Activated CD8-positive, alpha-beta memory T cell treated with anti-CD3 and anti-CD28 coated beads for 4 hours (primary cell): Measurements from ENCODE around the gene CHFR.
A peak's percentile ranks its signal among the peaks of the same experiment; 100 is the strongest.
"Not testable (repeated sequence)": the region's sequence is repeated elsewhere in the genome, so short reads cannot be mapped to it uniquely, and the experiment has no call there.

Experiments
- DNase-seq, 2 donors: peaks; one replicate each; pipeline ENCODE4 v3.0.0-alpha.2; 2020; ENCODE audit warnings: low read depth in 2 of 2

The CHFR gene

DNA sequence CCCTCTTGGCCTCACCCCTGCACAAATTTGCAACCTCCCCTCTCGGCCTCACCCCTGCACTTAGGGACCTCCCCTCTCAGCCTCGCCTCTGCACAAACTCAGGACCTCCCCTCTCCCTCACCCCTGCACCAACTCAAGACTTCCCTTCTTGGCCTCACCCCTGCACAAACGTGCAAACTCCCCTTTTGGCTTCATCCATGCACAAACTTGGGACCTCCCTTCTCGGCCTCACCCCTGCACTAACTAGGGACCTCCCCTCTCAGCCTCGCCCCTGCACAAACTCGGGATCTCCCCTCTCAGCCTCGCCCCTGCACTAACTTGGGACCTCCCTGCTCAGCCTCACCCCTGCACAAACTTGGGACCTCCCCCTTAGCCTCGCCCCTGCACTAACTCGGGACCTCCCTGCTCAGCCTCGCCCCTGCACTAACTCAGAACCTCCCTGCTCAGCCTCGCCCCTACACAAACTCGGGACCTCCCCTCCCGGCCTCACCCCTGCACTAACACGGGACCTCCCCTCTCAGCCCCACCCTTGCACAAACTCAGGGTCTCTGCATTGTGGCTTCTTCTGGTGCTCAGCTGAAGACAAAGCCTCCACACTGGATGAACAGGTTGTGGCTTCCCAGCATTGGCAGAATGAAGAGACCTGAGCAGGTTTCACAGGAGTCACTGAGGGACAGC is 47.7 kb downstream of the CHFR start:
- DNase-seq = no peak

GRCh38 chr12:132838410-132839080 is 48.9 kb downstream of the CHFR start:
- no peak for DNase-seq

- DNase-seq = no peak
Measured at GRCh38 chr12:132837693-132838409, 49.6 kb downstream of the CHFR start.

GRCh38 chr12:132836795-132837331 is 50.5 kb downstream of the CHFR start:
- no peak for DNase-seq

- DNase-seq = not testable (repeated sequence)
Measured at GRCh38 chr12:132836230-132836629, 51.2 kb downstream of the CHFR start.

DNA sequence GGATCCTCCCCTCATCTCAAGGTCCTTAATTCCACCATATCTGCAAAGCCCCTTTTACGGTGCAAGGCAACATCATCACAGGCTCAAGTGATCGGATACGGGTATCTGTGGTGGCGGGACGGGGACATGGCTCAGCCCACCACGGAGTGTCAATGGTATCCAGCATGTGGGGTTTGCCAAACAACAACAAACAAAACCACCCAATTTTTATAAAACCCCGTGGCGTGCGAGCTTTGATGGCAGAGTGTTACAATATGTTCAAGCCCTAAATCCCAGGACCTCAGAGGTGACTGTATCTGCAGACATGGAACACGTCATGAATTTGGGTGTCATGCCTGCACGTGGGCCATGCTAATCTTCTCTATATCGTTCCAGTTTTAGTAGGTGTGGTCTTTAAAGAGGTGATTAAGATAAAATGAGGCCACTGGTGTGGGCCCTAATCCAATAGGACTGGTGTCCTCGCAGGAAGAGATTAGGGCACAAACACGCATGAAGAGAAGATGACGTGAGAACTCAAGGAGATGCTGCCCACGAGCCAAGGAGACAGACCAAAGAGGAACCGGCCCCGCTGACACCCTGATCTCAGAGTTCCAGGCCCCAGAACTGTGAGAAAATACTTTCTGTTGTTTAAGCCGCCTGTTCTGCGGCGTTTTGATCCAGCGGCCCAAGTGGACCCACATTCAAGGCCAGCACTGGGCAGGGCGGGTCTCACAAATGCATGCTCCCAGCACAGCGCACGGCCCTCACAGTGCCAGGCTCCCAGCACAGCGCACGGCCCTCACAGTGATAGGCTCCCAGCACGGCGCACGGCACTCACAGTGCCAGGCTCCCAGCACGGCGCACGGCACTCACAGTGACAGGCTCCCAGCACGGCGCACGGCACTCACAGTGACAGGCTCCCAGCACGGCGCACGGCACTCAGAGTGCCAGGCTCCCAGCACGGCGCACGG is 52.1 kb downstream of the CHFR start:
- DNase-seq = no peak

GRCh38 chr12:132834181-132834711 is 53.2 kb downstream of the CHFR start:
- no peak for DNase-seq

DNA sequence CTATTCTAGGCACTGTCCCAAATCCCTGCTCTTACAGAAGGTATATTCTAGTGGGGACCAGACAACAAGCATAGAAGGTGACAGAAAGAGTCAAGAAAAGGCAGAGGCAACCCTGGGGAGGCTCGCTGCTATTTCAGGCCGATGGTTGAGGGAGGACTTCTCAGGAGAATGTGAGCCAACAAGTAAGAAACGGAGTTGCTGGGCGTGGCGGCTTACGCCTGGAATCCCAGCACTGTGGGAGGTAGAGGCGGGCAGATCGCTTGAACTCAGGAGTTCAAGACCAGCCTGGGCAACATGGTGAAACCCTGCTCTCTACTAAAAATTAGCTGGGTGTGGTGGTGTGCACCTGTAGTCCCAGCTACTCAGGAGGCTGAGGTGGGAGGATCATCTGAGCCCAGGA is 54.1 kb downstream of the CHFR start:
- DNase-seq = no peak

DNA sequence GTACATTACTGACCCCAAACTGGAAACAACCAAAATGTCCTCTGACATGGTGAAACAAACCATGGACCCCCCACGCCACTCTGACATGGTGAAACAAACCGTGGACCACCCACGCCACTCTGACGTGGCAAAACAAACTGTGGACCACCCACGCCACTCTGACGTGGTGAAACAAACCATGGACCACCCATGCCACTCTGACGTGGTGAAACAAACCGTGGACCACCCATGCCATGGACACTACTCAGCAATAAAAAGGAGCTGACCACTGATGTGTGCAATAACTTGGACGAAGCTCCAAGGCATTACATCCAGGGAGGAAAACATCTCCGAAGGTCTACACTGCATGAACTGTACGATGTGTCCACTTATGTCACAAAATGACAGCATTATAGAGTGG is 55.6 kb downstream of the CHFR start:
- DNase-seq = no peak

DNA sequence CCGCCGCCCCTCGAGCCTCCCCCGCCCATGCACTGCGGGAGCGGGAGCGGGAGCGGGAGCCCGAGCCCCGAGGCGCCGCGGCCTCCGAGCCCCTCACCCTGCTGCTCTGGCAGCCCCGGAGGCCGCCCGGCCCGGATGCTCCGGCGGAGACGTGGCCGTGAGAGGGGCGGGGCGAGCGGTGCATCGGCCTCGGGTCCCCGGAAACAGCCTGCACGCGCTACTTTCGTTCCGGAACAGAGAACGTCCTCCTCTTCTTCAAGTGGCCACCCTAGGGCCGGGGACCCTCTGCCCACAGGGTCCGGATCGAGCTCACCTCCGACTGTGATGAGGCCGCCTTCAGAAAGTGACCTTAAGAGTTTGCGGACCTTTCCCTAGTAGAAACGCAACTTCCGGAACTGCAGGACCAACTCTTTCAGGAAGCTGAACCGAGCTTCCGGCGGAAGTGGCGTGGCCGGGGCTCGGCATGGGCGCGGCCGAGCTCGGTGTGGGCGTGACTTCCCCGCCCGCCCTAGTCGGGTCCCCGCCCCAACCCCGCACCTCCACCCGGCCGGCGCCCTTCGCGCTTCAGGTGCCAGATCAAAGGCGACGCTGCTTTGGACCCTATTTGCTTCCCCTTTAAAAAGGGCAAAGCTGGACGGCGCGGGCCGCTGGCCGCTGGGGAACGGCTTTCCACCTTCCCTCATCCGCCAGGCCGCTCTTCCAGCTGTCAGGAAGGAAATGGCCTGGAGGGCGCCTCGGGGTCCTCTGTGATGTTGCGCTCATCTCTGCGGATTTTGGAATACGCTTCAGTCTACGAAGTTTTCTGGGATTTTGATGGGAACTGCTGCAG is 58.5 kb downstream of the CHFR start, which contains the start of gene GOLGA3:
GOLGA3 (minus strand) TSS at position 164 of the 829 bp plus-strand sequence. CDS start 6,741 bp downstream, outside the sequence.
- DNase-seq = peak; percentile 89 to 91

DNA sequence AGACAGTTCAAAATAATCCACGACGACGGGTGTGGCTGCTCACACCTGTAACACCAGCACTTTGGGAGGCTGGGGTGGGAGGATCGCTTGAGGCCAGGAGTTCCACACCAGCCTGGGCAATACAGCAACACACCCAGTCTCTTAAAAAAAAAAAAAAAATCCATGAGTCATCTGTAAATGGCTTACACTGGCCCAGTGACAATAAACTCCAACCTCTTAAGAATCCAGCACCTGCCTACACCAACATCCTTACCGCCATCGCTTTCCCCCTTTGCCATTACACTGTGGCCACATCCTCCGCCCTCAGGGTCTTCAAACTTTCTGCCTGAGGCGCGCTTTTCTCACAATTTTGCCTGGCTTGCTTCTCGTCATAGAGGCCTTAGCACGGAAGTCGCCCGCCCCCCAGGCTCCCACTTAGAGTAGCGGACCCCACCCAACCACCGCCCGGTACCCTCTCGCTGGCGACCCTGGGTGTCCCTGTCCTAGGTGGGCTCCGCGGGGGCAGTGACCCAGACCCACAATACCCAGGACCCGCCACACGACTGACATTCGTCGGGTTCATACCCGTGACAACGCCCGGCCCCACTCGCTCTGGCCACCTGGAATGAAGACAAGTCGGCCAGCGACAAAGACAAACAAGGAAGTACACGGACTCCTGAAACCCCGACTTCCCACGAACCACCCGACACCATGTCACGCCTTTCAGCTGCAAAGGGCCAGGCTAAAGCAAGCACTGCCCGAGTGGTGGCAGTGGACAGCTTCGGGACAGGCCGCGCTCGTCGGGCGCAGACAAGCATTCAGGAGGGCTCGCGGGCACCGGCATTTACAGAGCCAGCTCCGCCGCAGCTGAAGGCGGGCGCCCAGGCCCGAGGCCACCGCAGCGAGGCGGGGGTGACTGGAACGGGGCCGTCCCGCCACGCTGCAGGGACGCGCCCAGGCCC is 59.4 kb downstream of the CHFR start:
- DNase-seq = no peak

DNA sequence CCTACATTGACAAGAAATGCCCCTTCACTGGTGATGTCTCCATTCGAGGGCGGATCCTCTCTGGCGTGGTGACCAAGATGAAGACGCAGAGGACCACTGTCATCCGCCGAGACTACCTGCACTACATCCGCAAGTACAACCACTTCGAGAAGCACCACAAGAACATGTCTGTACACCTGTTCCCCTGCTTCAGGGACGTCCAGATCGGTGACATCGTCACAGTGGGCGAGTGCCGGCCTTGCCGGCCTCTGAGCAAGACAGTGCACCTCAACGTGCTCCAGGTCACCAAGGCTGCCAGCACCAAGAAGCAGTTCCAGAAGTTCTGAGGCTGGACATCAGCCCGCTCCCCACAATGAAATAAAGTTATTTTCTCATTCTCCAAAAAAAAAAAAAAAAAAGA is 61.5 kb downstream of the CHFR start:
- DNase-seq = no peak

- DNase-seq = no peak
Measured at GRCh38 chr12:132825089-132825488, 62.3 kb downstream of the CHFR start.

DNA sequence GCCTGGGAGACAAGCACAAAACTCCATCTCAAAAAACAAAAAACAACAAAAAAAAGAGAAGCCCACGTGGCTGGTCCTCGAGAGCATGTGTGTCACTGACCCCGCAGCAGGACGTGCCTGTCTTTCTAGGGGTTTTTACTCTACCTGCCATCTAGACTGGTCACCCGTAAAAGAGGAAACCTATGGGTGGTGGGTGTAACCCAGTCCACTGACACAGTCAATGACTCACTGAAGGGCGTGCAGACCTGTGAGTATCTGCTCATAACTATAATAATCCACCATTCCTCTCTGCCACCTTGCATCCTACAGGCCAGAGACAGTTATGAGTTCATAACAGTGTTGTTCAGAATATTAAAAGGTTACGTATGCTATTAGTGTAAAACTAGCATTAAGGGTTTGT is 63.4 kb downstream of the CHFR start:
- no peak for DNase-seq

- no peak for DNase-seq
Measured at GRCh38 chr12:132818562-132818961, 68.8 kb downstream of the CHFR start.

GRCh38 chr12:132814232-132814631 is 73.2 kb downstream of the CHFR start:
- DNase-seq = no peak

DNA sequence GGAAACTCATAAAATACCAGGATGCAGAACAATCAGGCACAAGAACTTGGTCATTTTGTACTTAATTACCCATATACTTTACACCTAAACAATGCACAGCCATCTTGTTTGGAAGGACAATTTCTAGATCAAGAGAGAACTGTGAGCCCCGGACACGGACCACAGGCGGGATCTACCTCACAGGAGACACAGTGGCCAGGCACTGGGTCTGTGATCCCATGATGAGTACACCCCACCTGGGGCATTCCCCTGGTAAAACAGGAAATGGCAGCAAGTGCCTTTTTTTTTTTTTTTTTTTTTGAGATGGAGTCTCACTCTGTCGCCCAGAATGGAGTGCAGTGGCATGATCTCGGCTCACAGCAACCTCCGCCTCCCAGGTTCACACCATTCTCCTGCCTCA is 74.0 kb downstream of the CHFR start:
- DNase-seq = no peak

- DNase-seq = no peak
Measured at GRCh38 chr12:132812631-132813305, 74.6 kb downstream of the CHFR start.
